Measurements from ENCODE around the gene ACOT2. TPM values are rescaled to one million over a fixed set of nuclear protein-coding genes. Genes with fewer than 3 reads are reported as not detected.
"Not testable (repeated sequence)": the region's sequence is repeated elsewhere in the genome, so short reads cannot be mapped to it uniquely, and the experiment has no call there.

ACOT2 gene, protein sequence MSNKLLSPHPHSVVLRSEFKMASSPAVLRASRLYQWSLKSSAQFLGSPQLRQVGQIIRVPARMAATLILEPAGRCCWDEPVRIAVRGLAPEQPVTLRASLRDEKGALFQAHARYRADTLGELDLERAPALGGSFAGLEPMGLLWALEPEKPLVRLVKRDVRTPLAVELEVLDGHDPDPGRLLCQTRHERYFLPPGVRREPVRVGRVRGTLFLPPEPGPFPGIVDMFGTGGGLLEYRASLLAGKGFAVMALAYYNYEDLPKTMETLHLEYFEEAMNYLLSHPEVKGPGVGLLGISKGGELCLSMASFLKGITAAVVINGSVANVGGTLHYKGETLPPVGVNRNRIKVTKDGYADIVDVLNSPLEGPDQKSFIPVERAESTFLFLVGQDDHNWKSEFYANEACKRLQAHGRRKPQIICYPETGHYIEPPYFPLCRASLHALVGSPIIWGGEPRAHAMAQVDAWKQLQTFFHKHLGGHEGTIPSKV
- total RNA-seq (100 to 1,000 TPM in 1 of 4 donors, 10 to 100 TPM in 3; 34.3 to 153 (median 62.2) TPM), polyA plus RNA-seq (10 to 100 TPM; 31.2 to 86.1 (median 68.4) TPM)
- long read RNA-seq, donor 1, transcript ACOT2-201 (3 exons, 1,774 nt): major isoform, 54 of 60 reads
- long read RNA-seq, donor 1, partial matches to known transcripts: 4 of 60 reads
- long read RNA-seq, donor 1, other reads (novel, unspliced or antisense): 2 of 60 reads
- long read RNA-seq, donor 2, transcript ACOT2-201 (3 exons, 1,774 nt): major isoform, 61 of 69 reads
- long read RNA-seq, donor 2, partial matches to known transcripts: 5 of 69 reads
- long read RNA-seq, donor 2, other reads (novel, unspliced or antisense): 3 of 69 reads

- H3K36me3 ChIP-seq (ENCODE audit: insufficient read depth in 1 of 2, low read depth in 1 of 2); H3K9me3 ChIP-seq; H3K27me3 ChIP-seq (ENCODE audit: insufficient read depth in 3 of 3, low read length in 2 of 3): not testable (repeated sequence)
- intact Hi-C loops (cut with DNase I): loop anchor here in 1 of 2 donors (5.0 kb wide), 2 partner anchors 43 to 63 kb away; partner anchors contain the start of gene ACOT6
- Histone ChIP-seq H3K27ac (peak within 1 kb of the TSS; percentile 92), H3K4me3 (peak within 1 kb of the TSS; percentile 77), H3K4me1 (peaks cover 23% of the 10 kb centered on the region)
- ATAC-seq (peak; percentile 89 to 92 (median 92)), DNase-seq (peak; percentile 87 to 88)
- WGBS, 3 donors: 0% methylated on average over 47 to 82 of the region's 83 CpGs
Measured at GRCh38 chr14:73569185-73569958, at the start of gene ACOT2. Gene ACOT2 (plus strand): TSS chr14:73569213. CDS start chr14:73569241, 28 bp downstream.

GRCh38 chr14:73521229-73521628, 47.8 kb upstream of the ACOT2 start:
- DNase-seq (no peak), ATAC-seq (peak in 2 of 4 donors; percentile 25 to 43)
- intact Hi-C loops (cut with DNase I): loop anchor here in 1 of 2 donors (10.0 kb wide), 1 partner anchor 54 kb away; no protein-coding TSS in a partner anchor
- Histone ChIP-seq H3K36me3 (ENCODE audit: insufficient read depth in 1 of 2, low read depth in 1 of 2) (no peaks in the 10 kb centered on the region), H3K27me3 (ENCODE audit: insufficient read depth in 3 of 3, low read length in 2 of 3) (no peaks in the 10 kb centered on the region), H3K9me3 (no peaks in the 10 kb centered on the region), H3K27ac (no peak overlapping the region), H3K4me1 (peaks cover 15% of the 10 kb centered on the region), H3K4me3 (no peak overlapping the region)
- TF ChIP-seq, protein P1, sequence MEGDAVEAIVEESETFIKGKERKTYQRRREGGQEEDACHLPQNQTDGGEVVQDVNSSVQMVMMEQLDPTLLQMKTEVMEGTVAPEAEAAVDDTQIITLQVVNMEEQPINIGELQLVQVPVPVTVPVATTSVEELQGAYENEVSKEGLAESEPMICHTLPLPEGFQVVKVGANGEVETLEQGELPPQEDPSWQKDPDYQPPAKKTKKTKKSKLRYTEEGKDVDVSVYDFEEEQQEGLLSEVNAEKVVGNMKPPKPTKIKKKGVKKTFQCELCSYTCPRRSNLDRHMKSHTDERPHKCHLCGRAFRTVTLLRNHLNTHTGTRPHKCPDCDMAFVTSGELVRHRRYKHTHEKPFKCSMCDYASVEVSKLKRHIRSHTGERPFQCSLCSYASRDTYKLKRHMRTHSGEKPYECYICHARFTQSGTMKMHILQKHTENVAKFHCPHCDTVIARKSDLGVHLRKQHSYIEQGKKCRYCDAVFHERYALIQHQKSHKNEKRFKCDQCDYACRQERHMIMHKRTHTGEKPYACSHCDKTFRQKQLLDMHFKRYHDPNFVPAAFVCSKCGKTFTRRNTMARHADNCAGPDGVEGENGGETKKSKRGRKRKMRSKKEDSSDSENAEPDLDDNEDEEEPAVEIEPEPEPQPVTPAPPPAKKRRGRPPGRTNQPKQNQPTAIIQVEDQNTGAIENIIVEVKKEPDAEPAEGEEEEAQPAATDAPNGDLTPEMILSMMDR (IDR thresholded peaks at IDR 0.05): no peak
- WGBS, 3 donors: 41 to 68% (median 50%) methylated on average over 4 of the region's 4 CpGs

DNA sequence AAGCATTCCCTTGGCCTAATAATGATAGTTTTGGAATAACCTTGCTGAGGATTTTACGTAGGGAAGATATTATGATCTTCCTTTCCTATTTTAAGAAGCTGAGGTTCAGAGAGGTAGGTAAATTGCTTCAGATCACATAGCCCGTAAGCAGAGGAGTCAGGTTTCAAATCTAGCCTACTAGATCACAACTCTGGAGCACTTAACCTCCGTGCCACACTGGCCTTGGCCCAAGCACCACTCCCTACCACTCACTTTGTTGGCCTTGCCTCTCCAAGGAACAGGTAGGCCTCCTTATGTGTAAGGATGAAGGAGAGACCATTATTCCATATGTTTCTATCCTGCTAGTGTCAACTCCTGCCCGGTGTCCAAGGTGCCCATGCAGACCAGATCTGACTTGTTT, 44.5 kb upstream of the ACOT2 start:
- intact Hi-C loops (cut with DNase I): loop anchor here in 1 of 2 donors (10.0 kb wide), 1 partner anchor 50 kb away; no protein-coding TSS in a partner anchor
- no peaks in the 10 kb centered on the region for H3K27me3 ChIP-seq (ENCODE audit: insufficient read depth in 3 of 3, low read length in 2 of 3)
- DNase-seq (no peak), ATAC-seq (peak; percentile 48 to 80 (median 53))
- H3K4me3 ChIP-seq: no peak overlapping the region
- no peaks in the 10 kb centered on the region for H3K9me3 ChIP-seq
- H3K36me3 ChIP-seq (ENCODE audit: insufficient read depth in 1 of 2, low read depth in 1 of 2): no peaks in the 10 kb centered on the region
- TF ChIP-seq, protein P1 (IDR thresholded peaks at IDR 0.05): no peak
- H3K4me1 ChIP-seq: peaks cover 15% of the 10 kb centered on the region
- peak overlapping the region; percentile 36 for H3K27ac ChIP-seq
- 43 to 56% (median 44%) methylated on average over 4 of the region's 4 CpGs for WGBS, 3 donors

DNA sequence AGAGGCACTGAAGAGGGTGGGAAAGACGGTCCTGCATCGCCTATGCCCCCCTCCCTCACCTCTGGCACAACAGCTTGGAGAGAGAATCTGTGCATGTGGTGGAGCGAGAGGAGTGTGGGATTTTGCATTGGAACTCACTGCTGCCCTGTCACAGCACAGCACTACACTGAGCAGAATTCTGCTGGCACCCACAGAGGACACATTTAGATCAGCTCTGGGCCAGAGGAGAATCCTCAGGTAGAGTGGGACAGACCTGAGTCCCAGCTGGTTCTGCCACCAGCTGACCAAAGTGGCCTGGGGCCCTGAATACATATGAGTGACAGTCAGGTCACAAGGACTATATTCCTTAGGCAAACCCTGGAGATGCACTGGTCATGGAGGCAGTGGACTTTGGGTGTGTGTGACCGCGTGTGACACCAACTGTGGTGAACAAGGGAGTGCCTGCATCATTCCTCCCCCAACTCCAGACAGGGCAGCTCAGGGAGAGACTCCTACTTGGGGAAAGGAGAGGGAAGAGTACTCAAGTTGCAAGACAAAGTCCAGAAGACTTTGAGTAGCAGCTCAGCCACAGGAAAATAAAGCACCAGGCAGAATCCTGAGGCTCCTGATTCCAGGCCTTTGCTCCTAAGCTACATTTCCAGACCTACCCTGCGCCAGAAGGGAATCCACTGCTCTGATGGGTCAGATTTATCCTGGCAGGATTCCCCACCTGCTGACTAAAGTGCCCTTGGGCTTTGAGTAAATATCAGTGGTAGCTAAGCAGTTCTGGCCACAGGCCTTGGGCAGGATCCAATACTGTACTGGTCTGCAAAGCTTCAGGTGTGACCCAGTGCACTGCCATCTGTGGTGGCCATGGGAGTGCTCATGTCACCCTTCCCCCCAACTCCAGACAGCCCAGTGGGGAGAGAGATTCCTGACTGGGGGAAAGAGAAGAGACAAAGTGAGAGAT, 42.7 kb upstream of the ACOT2 start:
- 66 to 79% (median 74%) methylated on average over 6 of the region's 6 CpGs for WGBS, 3 donors
- Histone ChIP-seq H3K4me1 (peaks cover 15% of the 10 kb centered on the region), H3K27me3 (ENCODE audit: insufficient read depth in 3 of 3, low read length in 2 of 3) (no peaks in the 10 kb centered on the region), H3K36me3 (ENCODE audit: insufficient read depth in 1 of 2, low read depth in 1 of 2) (no peaks in the 10 kb centered on the region), H3K9me3 (no peaks in the 10 kb centered on the region), H3K4me3 (no peak overlapping the region), H3K27ac (peak overlapping the region; percentile 46)
- DNase-seq (peak in 1 of 2 donors; percentile 19), ATAC-seq (peak; percentile 67 to 88 (median 73))
- intact Hi-C loops (cut with DNase I): loop anchor here (5.0 to 10.0 kb wide), 2 partner anchors 36 to 48 kb away; no protein-coding TSS in a partner anchor
- TF ChIP-seq, protein P1 (IDR thresholded peaks at IDR 0.05): no peak

GRCh38 chr14:73529356-73529755, 39.7 kb upstream of the ACOT2 start:
- 92 to 94% (median 93%) methylated on average over 2 of the region's 2 CpGs for WGBS, 3 donors
- H3K9me3 ChIP-seq; H3K27me3 ChIP-seq (ENCODE audit: insufficient read depth in 3 of 3, low read length in 2 of 3); ATAC-seq; H3K36me3 ChIP-seq (ENCODE audit: insufficient read depth in 1 of 2, low read depth in 1 of 2); H3K27ac ChIP-seq; H3K4me3 ChIP-seq; DNase-seq; H3K4me1 ChIP-seq: not testable (repeated sequence)
- intact Hi-C loops (cut with DNase I): loop anchor here (5.0 to 10.0 kb wide), 2 partner anchors 33 to 45 kb away; no protein-coding TSS in a partner anchor

DNA sequence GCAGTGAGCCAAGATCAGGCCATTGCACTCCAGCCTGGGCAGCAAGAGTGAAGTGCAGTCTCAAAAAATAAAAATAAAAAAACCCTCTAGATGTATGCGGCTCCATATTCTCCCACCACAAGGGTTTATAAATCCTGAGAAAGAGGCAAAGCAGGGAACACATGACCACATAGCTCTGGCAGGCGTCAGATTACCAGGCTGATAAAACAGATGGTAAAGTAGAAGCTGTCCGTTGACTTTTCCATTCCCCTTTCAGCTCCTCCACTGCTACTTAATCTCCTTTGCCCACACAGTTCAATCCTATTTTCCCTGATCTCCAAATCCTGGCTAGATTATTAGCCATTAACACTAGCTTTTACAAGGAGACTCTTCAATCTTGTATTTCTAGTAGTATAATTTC, 37.0 kb upstream of the ACOT2 start:
- H3K9me3 ChIP-seq; DNase-seq; H3K4me3 ChIP-seq; H3K27me3 ChIP-seq (ENCODE audit: insufficient read depth in 3 of 3, low read length in 2 of 3); H3K4me1 ChIP-seq; H3K36me3 ChIP-seq (ENCODE audit: insufficient read depth in 1 of 2, low read depth in 1 of 2); intact Hi-C loops (cut with DNase I); ATAC-seq; H3K27ac ChIP-seq: not testable (repeated sequence)
- WGBS, 3 donors: 55 to 65% methylated on average over 2 to 3 of the region's 3 CpGs; no CpG with 5 or more reads in 1 of the 3 donors

All from psoas muscle (tissue), 8 donors.